ENCODE data around the gene DHFR2. TPM values are rescaled to one million over a fixed set of nuclear protein-coding genes. Genes with fewer than 3 reads are reported as not detected.
"Not testable (repeated sequence)": the region's sequence is repeated elsewhere in the genome, so short reads cannot be mapped to it uniquely, and the experiment has no call there.

The DHFR2 gene
- total RNA-seq, 2 experiments from 2014 or later, result 0.74 to 0.75 TPM

GRCh38 chr3:94050546-94050945, 12.2 kb downstream of the DHFR2 start:
- Mint-ChIP-seq H3K4me3 (no peak overlapping the region), H3K27me3 (no peaks in the 10 kb centered on the region), H3K4me1 (ENCODE audit: low read depth) (no peaks in the 10 kb centered on the region), H3K9me3 (no peaks in the 10 kb centered on the region), H3K36me3 (ENCODE audit: low read depth) (peaks cover 4% of the 10 kb centered on the region), H3K27ac (no peak overlapping the region)
- H3K27me3 ChIP-seq (ENCODE audit: control insufficient read depth in 1 of 2, insufficient read depth in 2 of 2, low read length in 2 of 2), result no peaks in the 10 kb centered on the region
- CTCF ChIA-PET, result interaction anchor here (1.0 kb wide), 1 partner anchor 37 kb away, joined by 3 read pairs; no protein-coding TSS in a partner anchor
- H3K9me3 ChIP-seq (ENCODE audit: control insufficient read depth in 1 of 2, insufficient read depth in 1 of 2, low read length in 2 of 2), result no peaks in the 10 kb centered on the region
- H3K27ac ChIP-seq (ENCODE audit: low read depth in 1 of 2, low read length in 2 of 2), result no peak overlapping the region
- no peak for DNase-seq
- no peaks in the 10 kb centered on the region for H3K4me1 ChIP-seq (ENCODE audit: insufficient read depth, low read length)
- no peak for TF ChIP-seq CTCF (IDR thresholded peaks at IDR 0.05)
- no peak overlapping the region for H3K4me3 ChIP-seq (ENCODE audit: low read length)
- intact Hi-C loops (cut with DNase I, micrococcal nuclease), result no loop called here
- ATAC-seq (ENCODE audit: poor library complexity), result no peak
- POLR2A ChIA-PET, result interaction anchor here (0.8 to 1.5 kb wide), 2 partner anchors 8 to 12 kb away, joined by 3 to 9 read pairs; partner anchors contain the start of genes DHFR2 and NSUN3
- H3K36me3 ChIP-seq (ENCODE audit: insufficient read depth, low read length), result no peaks in the 10 kb centered on the region

- no peak overlapping the region for H3K27ac Mint-ChIP-seq
These were observed 13.4 kb downstream of the DHFR2 start for GRCh38 chr3:94049267-94049666.

GRCh38 chr3:94046533-94046932, 16.2 kb downstream of the DHFR2 start:
- Histone ChIP-seq H3K27ac (ENCODE audit: low read depth in 1 of 2, low read length in 2 of 2) (no peak overlapping the region), H3K4me1 (ENCODE audit: insufficient read depth, low read length) (no peaks in the 10 kb centered on the region), H3K9me3 (ENCODE audit: control insufficient read depth in 1 of 2, insufficient read depth in 1 of 2, low read length in 2 of 2) (peaks cover 0 to 10% of the 10 kb centered on the region in 2 experiments), H3K27me3 (ENCODE audit: control insufficient read depth in 1 of 2, insufficient read depth in 2 of 2, low read length in 2 of 2) (no peaks in the 10 kb centered on the region), H3K36me3 (ENCODE audit: insufficient read depth, low read length) (no peaks in the 10 kb centered on the region), H3K4me3 (ENCODE audit: low read length) (no peak overlapping the region)
- POLR2A ChIA-PET, result no interaction called here
- CTCF ChIA-PET, result no interaction called here
- intact Hi-C loops (cut with DNase I, micrococcal nuclease), result no loop called here
- H3K27me3 Mint-ChIP-seq, result no peaks in the 10 kb centered on the region
- DNase-seq (no peak), ATAC-seq (ENCODE audit: poor library complexity) (no peak)
- TF ChIP-seq CTCF (IDR thresholded peaks at IDR 0.05), result no peak
- H3K9me3 Mint-ChIP-seq, result no peaks in the 10 kb centered on the region
- no peaks in the 10 kb centered on the region for H3K4me1 Mint-ChIP-seq (ENCODE audit: low read depth)
- no peak overlapping the region for H3K27ac Mint-ChIP-seq
- peaks cover 21% of the 10 kb centered on the region for H3K36me3 Mint-ChIP-seq (ENCODE audit: low read depth)
- H3K4me3 Mint-ChIP-seq, result no peak overlapping the region

More at GRCh38 chr3:94049267-94049666, 13.4 kb downstream of the DHFR2 start:
- Histone ChIP-seq H3K9me3 (ENCODE audit: control insufficient read depth in 1 of 2, insufficient read depth in 1 of 2, low read length in 2 of 2) (peaks cover 0 to 5% of the 10 kb centered on the region in 2 experiments), H3K27me3 (ENCODE audit: control insufficient read depth in 1 of 2, insufficient read depth in 2 of 2, low read length in 2 of 2) (no peaks in the 10 kb centered on the region), H3K4me3 (ENCODE audit: low read length) (no peak overlapping the region), H3K27ac (ENCODE audit: low read depth in 1 of 2, low read length in 2 of 2) (no peak overlapping the region), H3K36me3 (ENCODE audit: insufficient read depth, low read length) (no peaks in the 10 kb centered on the region), H3K4me1 (ENCODE audit: insufficient read depth, low read length) (no peaks in the 10 kb centered on the region)
- H3K4me3 Mint-ChIP-seq, result no peak overlapping the region
- intact Hi-C loops (cut with DNase I, micrococcal nuclease), result no loop called here
- POLR2A ChIA-PET, result no interaction called here
- H3K9me3 Mint-ChIP-seq, result no peaks in the 10 kb centered on the region
- DNase-seq (no peak), ATAC-seq (ENCODE audit: poor library complexity) (no peak)
- H3K27me3 Mint-ChIP-seq, result no peaks in the 10 kb centered on the region
- H3K4me1 Mint-ChIP-seq (ENCODE audit: low read depth), result no peaks in the 10 kb centered on the region
- CTCF ChIA-PET, result no interaction called here
- no peak for TF ChIP-seq CTCF (IDR thresholded peaks at IDR 0.05)
- peaks cover 12% of the 10 kb centered on the region for H3K36me3 Mint-ChIP-seq (ENCODE audit: low read depth)

- H3K9me3 Mint-ChIP-seq; H3K27ac Mint-ChIP-seq; H3K4me3 Mint-ChIP-seq; H3K27me3 Mint-ChIP-seq; H3K27ac ChIP-seq (ENCODE audit: low read depth in 1 of 2, low read length in 2 of 2); ATAC-seq (ENCODE audit: poor library complexity); CTCF ChIA-PET; H3K4me3 ChIP-seq (ENCODE audit: low read length); POLR2A ChIA-PET; DNase-seq; H3K4me1 ChIP-seq (ENCODE audit: insufficient read depth, low read length); intact Hi-C loops (cut with DNase I, micrococcal nuclease); H3K4me1 Mint-ChIP-seq (ENCODE audit: low read depth); H3K27me3 ChIP-seq (ENCODE audit: control insufficient read depth in 1 of 2, insufficient read depth in 2 of 2, low read length in 2 of 2); H3K36me3 ChIP-seq (ENCODE audit: insufficient read depth, low read length); H3K9me3 ChIP-seq (ENCODE audit: control insufficient read depth in 1 of 2, insufficient read depth in 1 of 2, low read length in 2 of 2): not testable (repeated sequence)
- peaks cover 26% of the 10 kb centered on the region for H3K36me3 Mint-ChIP-seq (ENCODE audit: low read depth)
These were observed 18.4 kb downstream of the DHFR2 start for GRCh38 chr3:94044100-94044936.
